Thyroid gland (tissue), 4 donors: Measurements from ENCODE around the gene ANXA10. TPM values are rescaled to one million over a fixed set of nuclear protein-coding genes. Genes with fewer than 3 reads are reported as not detected.

Experiments
- DNase-seq, 2 donors: peaks; one replicate each; pipeline ENCODE4 v3.0.0-alpha.2; 2019
- H3K27ac ChIP-seq, 3 donors: fragments of 200-600 bp; sonication (generic); 1 replicate in 2 of 3; 2 replicates in 1 of 3; pipeline ENCODE4 v1.5.1; 2016 to 2019; ENCODE audit warnings: mild to moderate bottlenecking in 1 of 3, moderate library complexity in 1 of 3
- H3K27me3 ChIP-seq: fragments of 200-600 bp; sonication (generic); one replicate; pipeline ENCODE4 v1.5.1; 2019
- H3K36me3 ChIP-seq, 2 donors: fragments of 200-600 bp; sonication (generic); one replicate each; pipeline ENCODE4 v1.5.1; 2016 to 2019
- H3K4me1 ChIP-seq, 2 donors: fragments of 200-600 bp; sonication (generic); one replicate each; pipeline ENCODE4 v1.5.1; 2017 to 2019
- H3K4me3 ChIP-seq, 3 donors: fragments of 200-600 bp; sonication (generic); replicated peaks in 1 of 3; 1 replicate in 2 of 3; 2 replicates in 1 of 3; pipeline ENCODE4 v1.5.1; 2016; ENCODE audit warnings: mild to moderate bottlenecking in 1 of 3
- H3K9me3 ChIP-seq: fragments of 200-600 bp; sonication (generic); one replicate; pipeline ENCODE4 v1.5.1; 2017
- CTCF ChIP-seq, 6 experiments: fragments of 200-600 bp in 3 of 6; fragments of 450-650 bp in 3 of 6; sonication (generic) in 3 of 6; IDR thresholded peaks; one replicate each; pipeline ENCODE4 v1.5.1; 2016 to 2019; ENCODE audit warnings: antibody characterized with exemption in 6 of 6, mild to moderate bottlenecking in 2 of 6, inconsistent platforms in 1 of 6, moderate library complexity in 1 of 6
- POLR2A ChIP-seq, 2 donors: fragments of 450-650 bp; IDR thresholded peaks; one replicate each; pipeline ENCODE4 v1.6.1; 2017; ENCODE audit warnings: antibody characterized with exemption in 2 of 2, mild to moderate bottlenecking in 2 of 2, moderate library complexity in 1 of 2
- WGBS, 2 donors: methylation state at CpG; one replicate each; pipeline ENCODE4 v1.1.5; 2017; 5-methylcytosine and 5-hydroxymethylcytosine counted together
- intact Hi-C: fragments of 100-400 bp; cut with DNase I; formaldehyde crosslinking; loops from one replicate; pipeline ENCODE4 v1.15.1; 2023
- total RNA-seq, 4 donors: library from RNA; depleted of rRNA; stranded (reverse); fragments of >200 nt; gene quantifications; one replicate each; pipeline ENCODE4 v1.2.3, GENCODE V29; 2016

The ANXA10 gene
- total RNA-seq, 4 donors from 2014 or later: not detected

- Histone ChIP-seq H3K27me3 (no peaks in the 10 kb centered on the region), H3K27ac (no peak overlapping the region), H3K4me1 (no peaks in the 10 kb centered on the region), H3K36me3 (no peaks in the 10 kb centered on the region), H3K4me3 (no peak overlapping the region), H3K9me3 (no peaks in the 10 kb centered on the region)
- no peak for DNase-seq
- 85 to 88% methylated on average over 5 of the region's 5 CpGs for WGBS, 2 donors
- TF ChIP-seq CTCF (IDR thresholded peaks at IDR 0.05): no peak
- no peak for TF ChIP-seq POLR2A (IDR thresholded peaks at IDR 0.05)
- intact Hi-C loops: no loop called here
Measured at GRCh38 chr4:168124008-168124641, 31.8 kb downstream of the ANXA10 start.

GRCh38 chr4:168126952-168127351 lies 34.6 kb downstream of the ANXA10 start:
- DNase-seq: no peak
- no peaks in the 10 kb centered on the region for H3K4me1 ChIP-seq
- TF ChIP-seq POLR2A (IDR thresholded peaks at IDR 0.05) (no peak), CTCF (IDR thresholded peaks at IDR 0.05) (no peak)
- no peak overlapping the region for H3K4me3 ChIP-seq
- WGBS, 2 donors: 78 to 90% methylated on average over 2 of the region's 2 CpGs
- no peak overlapping the region for H3K27ac ChIP-seq
- intact Hi-C loops: no loop called here
- no peaks in the 10 kb centered on the region for H3K27me3 ChIP-seq
- H3K36me3 ChIP-seq: no peaks in the 10 kb centered on the region
- H3K9me3 ChIP-seq: no peaks in the 10 kb centered on the region

- H3K27me3 ChIP-seq: no peaks in the 10 kb centered on the region
- no peak overlapping the region for H3K4me3 ChIP-seq
- TF ChIP-seq POLR2A (IDR thresholded peaks at IDR 0.05) (no peak), CTCF (IDR thresholded peaks at IDR 0.05) (no peak)
- H3K4me1 ChIP-seq: no peaks in the 10 kb centered on the region
- no peaks in the 10 kb centered on the region for H3K36me3 ChIP-seq
- no peaks in the 10 kb centered on the region for H3K9me3 ChIP-seq
- intact Hi-C loops: no loop called here
- no peak for DNase-seq
- H3K27ac ChIP-seq: no peak overlapping the region
Measured at GRCh38 chr4:168128601-168129000, 36.3 kb downstream of the ANXA10 start.

- H3K9me3 ChIP-seq: no peaks in the 10 kb centered on the region
- H3K36me3 ChIP-seq: no peaks in the 10 kb centered on the region
- WGBS, 2 donors: 26 to 32% methylated on average over 6 of the region's 6 CpGs
- no peak for DNase-seq
- TF ChIP-seq POLR2A (IDR thresholded peaks at IDR 0.05) (no peak), CTCF (IDR thresholded peaks at IDR 0.05) (no peak)
- intact Hi-C loops: no loop called here
- H3K27me3 ChIP-seq: no peaks in the 10 kb centered on the region
- H3K4me3 ChIP-seq: no peak overlapping the region
- no peak overlapping the region for H3K27ac ChIP-seq
- no peaks in the 10 kb centered on the region for H3K4me1 ChIP-seq
Measured at GRCh38 chr4:168129046-168129772, 36.9 kb downstream of the ANXA10 start.

GRCh38 chr4:168129802-168130201 lies 37.5 kb downstream of the ANXA10 start:
- no peak overlapping the region for H3K4me3 ChIP-seq
- DNase-seq: no peak
- no peaks in the 10 kb centered on the region for H3K27me3 ChIP-seq
- TF ChIP-seq POLR2A (IDR thresholded peaks at IDR 0.05): no peak
- no peak for TF ChIP-seq CTCF (IDR thresholded peaks at IDR 0.05)
- H3K27ac ChIP-seq: no peak overlapping the region
- no peaks in the 10 kb centered on the region for H3K36me3 ChIP-seq
- intact Hi-C loops: no loop called here
- 81 to 86% methylated on average over 2 of the region's 2 CpGs for WGBS, 2 donors
- no peaks in the 10 kb centered on the region for H3K4me1 ChIP-seq
- no peaks in the 10 kb centered on the region for H3K9me3 ChIP-seq
